ENCODE results near the gene VWF.

The VWF gene

DNA sequence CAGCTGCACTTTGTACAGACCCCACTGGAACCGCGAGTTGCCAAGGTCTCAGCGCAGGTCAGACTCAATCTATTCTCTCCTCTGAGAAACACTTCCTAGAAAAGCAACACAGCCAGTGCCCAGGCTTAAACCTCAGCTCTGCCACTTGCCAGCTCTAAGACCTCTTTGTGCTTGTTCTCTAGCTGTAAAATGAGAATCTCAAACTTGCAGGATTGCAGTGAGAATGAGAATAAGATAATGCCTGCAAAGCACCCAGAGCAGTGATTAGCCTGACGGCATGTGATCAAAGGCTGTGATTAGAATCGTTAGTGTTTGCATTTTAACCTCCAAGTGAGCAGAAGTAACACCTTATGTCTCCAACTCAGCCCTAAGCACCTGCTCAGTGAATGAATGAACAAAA is 200.7 kb downstream of the VWF start:
- no peak for TF ChIP-seq GABPA (IDR thresholded peaks at IDR 0.05; ENCODE audit: low read depth)
- no peak for TF ChIP-seq POLR2AphosphoS5 (IDR thresholded peaks at IDR 0.05; ENCODE audit: low read depth)
- TF ChIP-seq, protein P1, sequence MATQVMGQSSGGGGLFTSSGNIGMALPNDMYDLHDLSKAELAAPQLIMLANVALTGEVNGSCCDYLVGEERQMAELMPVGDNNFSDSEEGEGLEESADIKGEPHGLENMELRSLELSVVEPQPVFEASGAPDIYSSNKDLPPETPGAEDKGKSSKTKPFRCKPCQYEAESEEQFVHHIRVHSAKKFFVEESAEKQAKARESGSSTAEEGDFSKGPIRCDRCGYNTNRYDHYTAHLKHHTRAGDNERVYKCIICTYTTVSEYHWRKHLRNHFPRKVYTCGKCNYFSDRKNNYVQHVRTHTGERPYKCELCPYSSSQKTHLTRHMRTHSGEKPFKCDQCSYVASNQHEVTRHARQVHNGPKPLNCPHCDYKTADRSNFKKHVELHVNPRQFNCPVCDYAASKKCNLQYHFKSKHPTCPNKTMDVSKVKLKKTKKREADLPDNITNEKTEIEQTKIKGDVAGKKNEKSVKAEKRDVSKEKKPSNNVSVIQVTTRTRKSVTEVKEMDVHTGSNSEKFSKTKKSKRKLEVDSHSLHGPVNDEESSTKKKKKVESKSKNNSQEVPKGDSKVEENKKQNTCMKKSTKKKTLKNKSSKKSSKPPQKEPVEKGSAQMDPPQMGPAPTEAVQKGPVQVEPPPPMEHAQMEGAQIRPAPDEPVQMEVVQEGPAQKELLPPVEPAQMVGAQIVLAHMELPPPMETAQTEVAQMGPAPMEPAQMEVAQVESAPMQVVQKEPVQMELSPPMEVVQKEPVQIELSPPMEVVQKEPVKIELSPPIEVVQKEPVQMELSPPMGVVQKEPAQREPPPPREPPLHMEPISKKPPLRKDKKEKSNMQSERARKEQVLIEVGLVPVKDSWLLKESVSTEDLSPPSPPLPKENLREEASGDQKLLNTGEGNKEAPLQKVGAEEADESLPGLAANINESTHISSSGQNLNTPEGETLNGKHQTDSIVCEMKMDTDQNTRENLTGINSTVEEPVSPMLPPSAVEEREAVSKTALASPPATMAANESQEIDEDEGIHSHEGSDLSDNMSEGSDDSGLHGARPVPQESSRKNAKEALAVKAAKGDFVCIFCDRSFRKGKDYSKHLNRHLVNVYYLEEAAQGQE (IDR thresholded peaks at IDR 0.05; ENCODE audit: insufficient replicate concordance, low read depth): no peak
- TF ChIP-seq SPI1 (IDR thresholded peaks at IDR 0.05; ENCODE audit: borderline replicate concordance, low read depth): no peak
- TF ChIP-seq, protein P2, sequence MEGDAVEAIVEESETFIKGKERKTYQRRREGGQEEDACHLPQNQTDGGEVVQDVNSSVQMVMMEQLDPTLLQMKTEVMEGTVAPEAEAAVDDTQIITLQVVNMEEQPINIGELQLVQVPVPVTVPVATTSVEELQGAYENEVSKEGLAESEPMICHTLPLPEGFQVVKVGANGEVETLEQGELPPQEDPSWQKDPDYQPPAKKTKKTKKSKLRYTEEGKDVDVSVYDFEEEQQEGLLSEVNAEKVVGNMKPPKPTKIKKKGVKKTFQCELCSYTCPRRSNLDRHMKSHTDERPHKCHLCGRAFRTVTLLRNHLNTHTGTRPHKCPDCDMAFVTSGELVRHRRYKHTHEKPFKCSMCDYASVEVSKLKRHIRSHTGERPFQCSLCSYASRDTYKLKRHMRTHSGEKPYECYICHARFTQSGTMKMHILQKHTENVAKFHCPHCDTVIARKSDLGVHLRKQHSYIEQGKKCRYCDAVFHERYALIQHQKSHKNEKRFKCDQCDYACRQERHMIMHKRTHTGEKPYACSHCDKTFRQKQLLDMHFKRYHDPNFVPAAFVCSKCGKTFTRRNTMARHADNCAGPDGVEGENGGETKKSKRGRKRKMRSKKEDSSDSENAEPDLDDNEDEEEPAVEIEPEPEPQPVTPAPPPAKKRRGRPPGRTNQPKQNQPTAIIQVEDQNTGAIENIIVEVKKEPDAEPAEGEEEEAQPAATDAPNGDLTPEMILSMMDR (IDR thresholded peaks at IDR 0.05; ENCODE audit: insufficient read depth, low read length): no peak
- H3K4me3 ChIP-seq (replicated peaks; ENCODE audit: insufficient read depth, low read length): no peak overlapping the region

DNA sequence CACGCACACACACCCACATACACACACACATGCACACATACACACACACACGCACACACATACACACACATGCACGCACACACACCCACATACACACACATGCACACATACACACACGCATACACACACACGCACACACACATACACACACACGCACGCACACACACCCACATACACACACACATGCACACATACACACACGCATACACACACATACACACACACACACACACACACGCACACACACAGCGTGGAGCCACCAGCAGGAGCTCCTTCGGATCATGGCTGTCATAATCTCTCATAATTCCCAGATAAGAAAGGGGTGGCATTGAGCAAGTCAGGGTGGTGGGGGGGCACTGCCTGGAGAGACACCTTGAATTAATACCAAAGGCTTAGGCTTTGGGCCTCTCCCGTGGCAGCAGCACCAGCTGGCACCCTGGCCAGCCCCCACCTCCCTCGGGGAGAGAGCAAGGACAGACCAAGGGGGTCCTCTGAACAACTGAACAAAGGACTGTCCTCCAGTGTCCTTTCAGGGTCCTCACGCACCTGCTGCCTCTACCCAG is 201.3 kb downstream of the VWF start:
- H3K27me3 ChIP-seq (ENCODE audit: insufficient read depth, poor library complexity, severe bottlenecking): no peaks in the 10 kb centered on the region
- no peak overlapping the region for H3K4me3 ChIP-seq (replicated peaks; ENCODE audit: insufficient read depth, low read length)
- DNase-seq (ENCODE audit: low read depth in 1 of 2, low spot score in 1 of 2): no peak
- no peak overlapping the region for H3K27ac ChIP-seq (replicated peaks)
- TF ChIP-seq, protein P1 (IDR thresholded peaks at IDR 0.05; ENCODE audit: insufficient replicate concordance, low read depth): no peak
- TF ChIP-seq, protein P2 (IDR thresholded peaks at IDR 0.05; ENCODE audit: insufficient read depth, low read length): no peak
- TF ChIP-seq SPI1 (IDR thresholded peaks at IDR 0.05; ENCODE audit: borderline replicate concordance, low read depth): no peak
- no peak for TF ChIP-seq POLR2AphosphoS5 (IDR thresholded peaks at IDR 0.05; ENCODE audit: low read depth)
- no peak for TF ChIP-seq GABPA (IDR thresholded peaks at IDR 0.05; ENCODE audit: low read depth)

More for the DNA sequence above, 200.7 kb downstream of the VWF start:
- Histone ChIP-seq H3K27ac (replicated peaks) (no peak overlapping the region), H3K27me3 (ENCODE audit: insufficient read depth, poor library complexity, severe bottlenecking) (no peaks in the 10 kb centered on the region)
- no peak for DNase-seq (ENCODE audit: low read depth in 1 of 2, low spot score in 1 of 2)

DNA sequence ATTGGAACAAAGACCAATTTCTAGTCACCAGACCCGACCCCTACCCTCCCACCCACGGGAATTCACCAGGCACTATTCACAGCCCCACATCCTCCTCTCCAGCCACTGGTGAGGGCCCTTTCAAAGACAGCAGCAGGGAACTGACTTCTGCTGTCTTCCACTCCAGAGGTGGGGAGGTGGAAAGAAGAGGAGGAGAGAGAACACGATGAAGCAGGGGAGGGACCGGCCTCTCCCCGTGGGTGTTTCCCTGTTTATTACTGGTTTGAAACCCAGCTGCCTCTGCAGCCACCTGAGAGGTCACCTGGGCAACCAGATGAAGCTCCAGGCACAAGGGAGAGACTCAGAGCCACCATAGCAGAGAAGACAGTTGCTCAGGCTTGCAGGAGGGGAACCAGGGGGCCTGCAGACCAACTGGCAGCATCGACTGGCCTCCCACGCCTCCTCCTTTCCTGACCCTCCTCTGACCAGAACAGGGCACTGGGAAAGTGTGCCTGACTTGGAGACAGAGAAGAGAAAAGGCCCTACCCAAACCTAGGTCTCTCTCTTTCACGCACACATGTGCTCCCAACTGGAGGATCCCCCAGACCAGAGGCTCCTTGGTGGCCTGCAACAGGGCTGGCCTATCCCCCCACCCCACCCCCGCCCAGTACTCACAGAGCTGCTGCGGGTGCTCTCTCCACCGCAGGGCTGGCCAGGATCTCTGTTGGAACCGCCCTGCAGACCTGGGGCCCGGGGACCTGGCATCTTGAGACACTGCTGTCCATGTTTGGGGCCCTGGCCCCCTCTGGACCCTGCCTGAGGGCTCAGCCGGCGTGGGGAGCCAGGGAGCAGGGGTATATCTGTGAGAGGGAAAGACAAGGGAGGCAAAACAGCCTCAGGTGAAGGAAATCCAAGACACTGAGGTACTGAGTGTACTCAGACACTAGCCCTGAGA is 202.2 kb downstream of the VWF start:
- TF ChIP-seq GABPA (IDR thresholded peaks at IDR 0.05; ENCODE audit: low read depth) (no peak), POLR2AphosphoS5 (IDR thresholded peaks at IDR 0.05; ENCODE audit: low read depth) (no peak), SPI1 (IDR thresholded peaks at IDR 0.05; ENCODE audit: borderline replicate concordance, low read depth) (no peak)
- TF ChIP-seq, protein P2 (IDR thresholded peaks at IDR 0.05; ENCODE audit: insufficient read depth, low read length): no peak
- TF ChIP-seq, protein P1 (IDR thresholded peaks at IDR 0.05; ENCODE audit: insufficient replicate concordance, low read depth): no peak
- no peaks in the 10 kb centered on the region for H3K27me3 ChIP-seq (ENCODE audit: insufficient read depth, poor library complexity, severe bottlenecking)
- DNase-seq (ENCODE audit: low read depth in 1 of 2, low spot score in 1 of 2): no peak
- no peak overlapping the region for H3K4me3 ChIP-seq (replicated peaks; ENCODE audit: insufficient read depth, low read length)
- H3K27ac ChIP-seq (replicated peaks): no peak overlapping the region
